ENCODE data around the gene MTFR1L.

GRCh38 chr1:25866288-25866687 lies 46.5 kb downstream of the MTFR1L start:
- no peak for TF ChIP-seq CTCF (IDR thresholded peaks at IDR 0.05)
- no peak for TF ChIP-seq POLR2A (IDR thresholded peaks at IDR 0.05)
